ENCODE results near the gene GP1BA. TPM values are rescaled to one million over a fixed set of nuclear protein-coding genes. Genes with fewer than 3 reads are reported as not detected.
"Not testable (repeated sequence)": the region's sequence is repeated elsewhere in the genome, so short reads cannot be mapped to it uniquely, and the experiment has no call there.

The GP1BA gene
- polyA plus RNA-seq, 1 donor (not counting 4 experiments of a cell fraction or from before 2014, with no cell fraction given), result not detected

- peak; percentile 92 for FAIRE-seq
- Histone ChIP-seq H3K36me3 (ENCODE audit: control insufficient read depth in 2 of 2, extremely low read depth in 1 of 2, insufficient read depth in 2 of 2, low read length in 2 of 2) (peaks cover 0 to 4% of the 10 kb centered on the region in 2 experiments), H3K9me1 (ENCODE audit: control insufficient read depth, extremely low read depth, insufficient read depth, low read length) (no peaks in the 10 kb centered on the region), H3K27me3 (ENCODE audit: control insufficient read depth, extremely low read depth, insufficient read depth, low read length) (no peaks in the 10 kb centered on the region), H3K79me2 (ENCODE audit: control insufficient read depth, insufficient read depth, low read length) (no peaks in the 10 kb centered on the region), H3K27ac (ENCODE audit: control insufficient read depth, insufficient read depth, low read length) (peak within 1 kb of the TSS; percentile 26), H3K4me3 (ENCODE audit: control insufficient read depth in 2 of 3, extremely low read depth in 1 of 3, insufficient read depth in 2 of 3, low read depth in 1 of 3, low read length in 3 of 3) (peak within 1 kb of the TSS in 1 of 3 experiments; percentile 26), H2AFZ (ENCODE audit: control insufficient read depth, low read length) (no peak within 1 kb of the TSS), H3K9ac (ENCODE audit: control insufficient read depth, extremely low read depth, insufficient read depth, low read length) (peak within 1 kb of the TSS; percentile 33), H3K4me1 (ENCODE audit: control insufficient read depth, extremely low read depth, insufficient read depth, low read length) (peaks cover 20% of the 10 kb centered on the region), H3K4me2 (ENCODE audit: control insufficient read depth, extremely low read depth, insufficient read depth, low read depth, low read length) (peak within 1 kb of the TSS; percentile 90), H4K20me1 (ENCODE audit: control insufficient read depth, extremely low read depth, insufficient read depth, low read length) (peaks cover 5% of the 10 kb centered on the region), H3K9me3 (ENCODE audit: control insufficient read depth, low read depth, low read length) (no peaks in the 10 kb centered on the region)
- TF ChIP-seq EZH2 (IDR thresholded peaks at IDR 0.05; ENCODE audit: low read length) (no peak), CTCF (optimal IDR thresholded peaks at IDR 0.05 in 1 of 3, IDR thresholded peaks at IDR 0.05 in 1 of 3, conservative IDR thresholded peaks at IDR 0.05 in 1 of 3; ENCODE audit: extremely low read depth in 1 of 3, insufficient read depth in 2 of 3, low read length in 3 of 3) (peak; percentile 79 to 92 (median 87))
- peak; percentile 74 for DNase-seq (ENCODE audit: low read depth, low spot score)
- dilution Hi-C loops (cut with MboI; ENCODE audit: extremely low pct_ligation_motif_present, low sequenced_read_pairs), result no loop called here
Measured at GRCh38 chr17:4903051-4903818, 28.8 kb upstream of the GP1BA start, which contains the start of gene CHRNE. Gene CHRNE (minus strand): TSS chr17:4903098. CDS start chr17:4903063, 35 bp downstream.

GRCh38 chr17:4906642-4907041 lies 25.4 kb upstream of the GP1BA start:
- dilution Hi-C loops (cut with MboI; ENCODE audit: extremely low pct_ligation_motif_present, low sequenced_read_pairs); H4K20me1 ChIP-seq (ENCODE audit: control insufficient read depth, extremely low read depth, insufficient read depth, low read length); FAIRE-seq; H3K9ac ChIP-seq (ENCODE audit: control insufficient read depth, extremely low read depth, insufficient read depth, low read length); H3K36me3 ChIP-seq (ENCODE audit: control insufficient read depth in 2 of 2, extremely low read depth in 1 of 2, insufficient read depth in 2 of 2, low read length in 2 of 2); H3K27me3 ChIP-seq (ENCODE audit: control insufficient read depth, extremely low read depth, insufficient read depth, low read length); H3K4me2 ChIP-seq (ENCODE audit: control insufficient read depth, extremely low read depth, insufficient read depth, low read depth, low read length); H2AFZ ChIP-seq (ENCODE audit: control insufficient read depth, low read length); H3K27ac ChIP-seq (ENCODE audit: control insufficient read depth, insufficient read depth, low read length); H3K9me3 ChIP-seq (ENCODE audit: control insufficient read depth, low read depth, low read length); H3K9me1 ChIP-seq (ENCODE audit: control insufficient read depth, extremely low read depth, insufficient read depth, low read length); H3K4me3 ChIP-seq (ENCODE audit: control insufficient read depth in 2 of 3, extremely low read depth in 1 of 3, insufficient read depth in 2 of 3, low read depth in 1 of 3, low read length in 3 of 3); H3K79me2 ChIP-seq (ENCODE audit: control insufficient read depth, insufficient read depth, low read length); DNase-seq (ENCODE audit: low read depth, low spot score): not testable (repeated sequence)
- peaks cover 32% of the 10 kb centered on the region for H3K4me1 ChIP-seq (ENCODE audit: control insufficient read depth, extremely low read depth, insufficient read depth, low read length)
